CD14-positive monocyte (primary cell): ENCODE data around the gene SOCS3. TPM values are rescaled to one million over a fixed set of nuclear protein-coding genes. Genes with fewer than 3 reads are reported as not detected.
A peak's percentile ranks its signal among the peaks of the same experiment; 100 is the strongest.

ENCODE experiments used
- DNase-seq, 3 donors: peaks; one replicate each; pipeline ENCODE4 v3.0.0-alpha.2; 2011 to 2022
- H2AFZ ChIP-seq: 2 replicates; pipeline ENCODE4 v1.6.0; 2012; ENCODE audit warnings: mild to moderate bottlenecking, low read depth, low read length, inconsistent platforms; ENCODE audit not compliant: insufficient read depth, poor library complexity, severe bottlenecking
- H3K27ac ChIP-seq, 2 donors: 1 replicate in 1 of 2; 2 replicates in 1 of 2; pipeline ENCODE4 v1.5.1; 2012 to 2013; ENCODE audit warnings: low read length in 2 of 2, control low read depth in 1 of 2, inconsistent platforms in 1 of 2, low read depth in 1 of 2, mild to moderate bottlenecking in 1 of 2
- H3K27me3 ChIP-seq, 2 donors: one replicate each; pipeline versions ENCODE4 v1.6.0 to v1.6.1; 2011 to 2013; ENCODE audit warnings: low read length in 2 of 2; ENCODE audit not compliant: control insufficient read depth in 2 of 2, insufficient read depth in 2 of 2
- H3K36me3 ChIP-seq, 2 donors: replicated peaks in 1 of 2; 1 replicate in 1 of 2; 2 replicates in 1 of 2; pipeline versions ENCODE4 v1.5.1 to v1.6.1; 2012 to 2013; ENCODE audit warnings: low read length in 2 of 2, control low read depth in 1 of 2, inconsistent platforms in 1 of 2, mild to moderate bottlenecking in 1 of 2; ENCODE audit not compliant: insufficient read depth in 2 of 2, control insufficient read depth in 1 of 2
- H3K4me1 ChIP-seq, 2 donors: 1 replicate in 1 of 2; 2 replicates in 1 of 2; pipeline versions ENCODE4 v1.5.1 to v1.6.1; 2012 to 2013; ENCODE audit warnings: low read length in 2 of 2, control low read depth in 1 of 2, inconsistent platforms in 1 of 2, mild to moderate bottlenecking in 1 of 2, moderate library complexity in 1 of 2; ENCODE audit not compliant: insufficient read depth in 2 of 2, control insufficient read depth in 1 of 2
- H3K4me2 ChIP-seq: replicated peaks from 2 replicates; pipeline ENCODE3; 2012; ENCODE audit warnings: low read length, moderate library complexity, mild to moderate bottlenecking; ENCODE audit not compliant: poor library complexity, severe bottlenecking; ENCODE audit errors: extremely low read depth
- H3K4me3 ChIP-seq, 3 experiments: fragments of 200-600 bp in 1 of 3; sonication (generic) in 1 of 3; replicated peaks in 1 of 3; 1 replicate in 2 of 3; 2 replicates in 1 of 3; pipeline ENCODE4 v1.5.1; 2011 to 2013; ENCODE audit warnings: low read length in 3 of 3, mild to moderate bottlenecking in 3 of 3, control low read depth in 2 of 3, low read depth in 2 of 3, inconsistent platforms in 1 of 3, moderate library complexity in 1 of 3
- H3K79me2 ChIP-seq: 2 replicates; pipeline ENCODE4 v1.6.0; 2012; ENCODE audit warnings: mild to moderate bottlenecking, control low read depth, inconsistent platforms, low read length, moderate library complexity; ENCODE audit not compliant: insufficient read depth
- H3K9ac ChIP-seq: 2 replicates; pipeline ENCODE4 v1.6.0; 2017; ENCODE audit warnings: low read length, mild to moderate bottlenecking; ENCODE audit not compliant: insufficient read depth, poor library complexity, severe bottlenecking
- H3K9me3 ChIP-seq, 2 donors: replicated peaks in 1 of 2; 1 replicate in 1 of 2; 2 replicates in 1 of 2; pipeline versions ENCODE4 v1.5.1 to v1.6.1; 2012 to 2013; ENCODE audit warnings: low read length in 2 of 2, control low read depth in 1 of 2; ENCODE audit not compliant: control insufficient read depth in 1 of 2, insufficient read depth in 1 of 2
- H4K20me1 ChIP-seq: 2 replicates; pipeline ENCODE4 v1.6.0; 2012; ENCODE audit warnings: mild to moderate bottlenecking, low read length, control low read depth, moderate library complexity; ENCODE audit not compliant: insufficient read depth
- H3K27ac Mint-ChIP-seq, 7 donors: one replicate each; pipeline ENCODE4 v1.8.0; 2020; ENCODE audit warnings: mild to moderate bottlenecking in 7 of 7, mixed read lengths in 7 of 7, moderate library complexity in 6 of 7, inconsistent platforms in 2 of 7
- H3K27me3 Mint-ChIP-seq, 3 donors: one replicate each; pipeline ENCODE4 v1.8.0; 2021 to 2022; ENCODE audit warnings: low read depth in 3 of 3, mild to moderate bottlenecking in 3 of 3, mixed read lengths in 3 of 3, moderate library complexity in 3 of 3, inconsistent platforms in 1 of 3
- H3K36me3 Mint-ChIP-seq, 2 donors: one replicate each; pipeline ENCODE4 v1.8.0; 2020; ENCODE audit warnings: mixed read lengths in 2 of 2, inconsistent platforms in 1 of 2, mild to moderate bottlenecking in 1 of 2
- H3K4me1 Mint-ChIP-seq: one replicate; pipeline ENCODE4 v1.8.0; 2020; ENCODE audit warnings: mild to moderate bottlenecking, mixed read lengths
- H3K4me3 Mint-ChIP-seq, 2 donors: one replicate each; pipeline ENCODE4 v1.8.0; 2020; ENCODE audit warnings: mild to moderate bottlenecking in 2 of 2, mixed read lengths in 2 of 2, moderate library complexity in 1 of 2
- H3K9me3 Mint-ChIP-seq, 7 donors: one replicate each; pipeline ENCODE4 v1.8.0; 2020 to 2022; ENCODE audit warnings: mixed read lengths in 7 of 7, mild to moderate bottlenecking in 6 of 7, moderate library complexity in 6 of 7, inconsistent platforms in 2 of 7
- WGBS: methylation state at CpG from one replicate; pipeline ENCODE4 v1.1.5; 2013; ENCODE audit warnings: missing lambda C conversion rate; ENCODE audit not compliant: insufficient coverage; 5-methylcytosine and 5-hydroxymethylcytosine counted together
- intact Hi-C, 2 donors: fragments of 100-400 bp; cut with micrococcal nuclease; formaldehyde crosslinking; loops; one replicate each; pipeline versions ENCODE4 v1.15.0 to v1.15.1; 2023
- polyA plus RNA-seq, 3 donors: library from polyadenylated mRNA; depleted of rRNA in 1 of 3; unstranded in 2 of 3; stranded (reverse) in 1 of 3; fragments of 300-500 nt in 2 of 3; fragments of >200 nt in 1 of 3; fragmentation: Illumina TruSeq in 2 of 3; gene quantifications; 1 replicate in 2 of 3; 2 replicates in 1 of 3; pipeline ENCODE4 v1.2.3, GENCODE V29; 2012 to 2021
- TF ChIP-seq, protein P1 (sequence below): fragments of 200-600 bp; IDR thresholded peaks from one replicate; pipeline ENCODE4 v1.8.0; 2022; ENCODE audit warnings: antibody characterized with exemption, mild to moderate bottlenecking

The SOCS3 gene
- polyA plus RNA-seq, 3 donors: 123 to 441 (median 144) TPM

- peaks cover 8 to 30% of the 10 kb centered on the region in 2 donors for H3K27me3 ChIP-seq
- peak overlapping the region; percentile 79 to 98 (median 97) for H3K4me3 ChIP-seq
- peaks cover 58 to 69% of the 10 kb centered on the region in 2 donors for H3K4me1 ChIP-seq
- 27% methylated on average over 60 of the region's 72 CpGs for WGBS
- Mint-ChIP-seq H3K9me3 (peaks cover 0 to 17% (median 15%) of the 10 kb centered on the region in 7 donors), H3K27me3 (peaks cover 29 to 51% (median 39%) of the 10 kb centered on the region in 3 donors), H3K4me1 (peaks cover 54% of the 10 kb centered on the region), H3K36me3 (peaks cover 23 to 30% of the 10 kb centered on the region in 2 donors), H3K4me3 (peak overlapping the region; percentile 88 to 93), H3K27ac (peak overlapping the region in 4 of 7 donors; percentile 7 to 88 (median 77))
- no peak overlapping the region for H2AFZ ChIP-seq
- TF ChIP-seq, protein P1, sequence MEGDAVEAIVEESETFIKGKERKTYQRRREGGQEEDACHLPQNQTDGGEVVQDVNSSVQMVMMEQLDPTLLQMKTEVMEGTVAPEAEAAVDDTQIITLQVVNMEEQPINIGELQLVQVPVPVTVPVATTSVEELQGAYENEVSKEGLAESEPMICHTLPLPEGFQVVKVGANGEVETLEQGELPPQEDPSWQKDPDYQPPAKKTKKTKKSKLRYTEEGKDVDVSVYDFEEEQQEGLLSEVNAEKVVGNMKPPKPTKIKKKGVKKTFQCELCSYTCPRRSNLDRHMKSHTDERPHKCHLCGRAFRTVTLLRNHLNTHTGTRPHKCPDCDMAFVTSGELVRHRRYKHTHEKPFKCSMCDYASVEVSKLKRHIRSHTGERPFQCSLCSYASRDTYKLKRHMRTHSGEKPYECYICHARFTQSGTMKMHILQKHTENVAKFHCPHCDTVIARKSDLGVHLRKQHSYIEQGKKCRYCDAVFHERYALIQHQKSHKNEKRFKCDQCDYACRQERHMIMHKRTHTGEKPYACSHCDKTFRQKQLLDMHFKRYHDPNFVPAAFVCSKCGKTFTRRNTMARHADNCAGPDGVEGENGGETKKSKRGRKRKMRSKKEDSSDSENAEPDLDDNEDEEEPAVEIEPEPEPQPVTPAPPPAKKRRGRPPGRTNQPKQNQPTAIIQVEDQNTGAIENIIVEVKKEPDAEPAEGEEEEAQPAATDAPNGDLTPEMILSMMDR: no peak
- H3K9ac ChIP-seq: peak overlapping the region; percentile 85
- DNase-seq: no peak
- H3K9me3 ChIP-seq: no peaks in the 10 kb centered on the region
- H3K27ac ChIP-seq: peak overlapping the region in 1 of 2 donors; percentile 75
- peak overlapping the region; percentile 93 for H3K4me2 ChIP-seq
- intact Hi-C loops: no loop called here
- peaks cover 0 to 19% of the 10 kb centered on the region in 2 donors for H3K36me3 ChIP-seq
- H3K79me2 ChIP-seq: no peaks in the 10 kb centered on the region
- H4K20me1 ChIP-seq: peaks cover 32% of the 10 kb centered on the region
These were observed 1.1 kb downstream of the SOCS3 start for GRCh38 chr17:78358538-78359320.

GRCh38 chr17:78357672-78358537 lies 2.0 kb downstream of the SOCS3 start:
- Mint-ChIP-seq H3K4me1 (peaks cover 61% of the 10 kb centered on the region), H3K9me3 (peaks cover 0 to 17% (median 15%) of the 10 kb centered on the region in 7 donors), H3K27me3 (peaks cover 27 to 47% (median 37%) of the 10 kb centered on the region in 3 donors), H3K4me3 (peak overlapping the region; percentile 88 to 93), H3K27ac (peak overlapping the region in 4 of 7 donors; percentile 45 to 88 (median 82)), H3K36me3 (peaks cover 23 to 30% of the 10 kb centered on the region in 2 donors)
- H3K27me3 ChIP-seq: peaks cover 8 to 32% of the 10 kb centered on the region in 2 donors
- no peak for DNase-seq
- peaks cover 65 to 77% of the 10 kb centered on the region in 2 donors for H3K4me1 ChIP-seq
- no peak overlapping the region for H2AFZ ChIP-seq
- H3K36me3 ChIP-seq: peaks cover 0 to 19% of the 10 kb centered on the region in 2 donors
- peak overlapping the region; percentile 85 for H3K9ac ChIP-seq
- peak overlapping the region; percentile 79 to 98 (median 97) for H3K4me3 ChIP-seq
- no peak overlapping the region for H3K27ac ChIP-seq
- H3K79me2 ChIP-seq: no peaks in the 10 kb centered on the region
- no peaks in the 10 kb centered on the region for H3K9me3 ChIP-seq
- 98% methylated on average over 12 of the region's 25 CpGs for WGBS
- intact Hi-C loops: loop anchor here in 1 of 2 donors (2.0 kb wide), 1 partner anchor 21 kb away; no protein-coding TSS in a partner anchor
- peaks cover 32% of the 10 kb centered on the region for H4K20me1 ChIP-seq
- TF ChIP-seq, protein P1: no peak
- H3K4me2 ChIP-seq: peak overlapping the region; percentile 93
